AG10803 (cell line): ENCODE data around the gene PCBP3.

Experiments used
- DNase-seq: peaks from one replicate; pipeline ENCODE4 v3.0.0; 2010; ENCODE audit warnings: low read depth
- H3K4me3 ChIP-seq: 2 replicates; pipeline ENCODE4 v1.5.1; 2011; ENCODE audit warnings: mild to moderate bottlenecking, low read length, control low read depth
- CTCF ChIP-seq: conservative IDR thresholded peaks from 2 replicates; pipeline ENCODE4 v1.5.1; 2011; ENCODE audit warnings: mild to moderate bottlenecking, low read length, control low read depth, inconsistent platforms

PCBP3 gene

GRCh38 chr21:45637883-45638282, 5.6 kb upstream of the PCBP3 start:
- H3K4me3 ChIP-seq, result no peak overlapping the region
- no peak for DNase-seq
- no peak for TF ChIP-seq CTCF

- no peak for DNase-seq
- TF ChIP-seq CTCF, result no peak
- no peak overlapping the region for H3K4me3 ChIP-seq
These were observed 4.8 kb upstream of the PCBP3 start for GRCh38 chr21:45638707-45639106.

- DNase-seq, result no peak
- no peak overlapping the region for H3K4me3 ChIP-seq
- TF ChIP-seq CTCF, result no peak
These were observed 4.1 kb upstream of the PCBP3 start for GRCh38 chr21:45639206-45640000.

- no peak overlapping the region for H3K4me3 ChIP-seq
- no peak for TF ChIP-seq CTCF
- no peak for DNase-seq
These were observed 3.3 kb upstream of the PCBP3 start for GRCh38 chr21:45640001-45640887.

- TF ChIP-seq CTCF, result peak; percentile 40
- H3K4me3 ChIP-seq, result no peak overlapping the region
- peak; percentile 63 for DNase-seq
These were observed 2.5 kb upstream of the PCBP3 start for GRCh38 chr21:45640888-45641479.

- no peak for TF ChIP-seq CTCF
- no peak overlapping the region for H3K4me3 ChIP-seq
- no peak for DNase-seq
These were observed 2.0 kb upstream of the PCBP3 start for GRCh38 chr21:45641480-45642035.
